Measurements from ENCODE around the gene UBASH3B.

The UBASH3B gene

GRCh38 chr11:122737951-122738693, 82.6 kb downstream of the UBASH3B start:
- TF ChIP-seq TAF1 (IDR thresholded peaks at IDR 0.05; ENCODE audit: low read depth) (no peak), REST (IDR thresholded peaks at IDR 0.05; ENCODE audit: low read depth) (no peak), EP300 (IDR thresholded peaks at IDR 0.05; ENCODE audit: borderline replicate concordance) (no peak), YY1 (IDR thresholded peaks at IDR 0.05; ENCODE audit: low read depth) (no peak), EGR1 (IDR thresholded peaks at IDR 0.05) (no peak), FOXM1 (IDR thresholded peaks at IDR 0.05; ENCODE audit: borderline replicate concordance, low read depth) (no peak)

- TF ChIP-seq EGR1 (IDR thresholded peaks at IDR 0.05), result no peak
- no peak for TF ChIP-seq TAF1 (IDR thresholded peaks at IDR 0.05; ENCODE audit: low read depth)
- TF ChIP-seq EP300 (IDR thresholded peaks at IDR 0.05; ENCODE audit: borderline replicate concordance), result no peak
- TF ChIP-seq REST (IDR thresholded peaks at IDR 0.05; ENCODE audit: low read depth), result no peak
- no peak for TF ChIP-seq YY1 (IDR thresholded peaks at IDR 0.05; ENCODE audit: low read depth)
- TF ChIP-seq CEBPB (IDR thresholded peaks at IDR 0.05), result no peak
- TF ChIP-seq RAD21 (IDR thresholded peaks at IDR 0.05; ENCODE audit: low read depth), result no peak
- no peak for TF ChIP-seq NFIC (IDR thresholded peaks at IDR 0.05)
- TF ChIP-seq ZBTB7A (IDR thresholded peaks at IDR 0.05; ENCODE audit: low read depth), result no peak
- TF ChIP-seq TCF12 (IDR thresholded peaks at IDR 0.05; ENCODE audit: low read depth), result no peak
- TF ChIP-seq TEAD4 (IDR thresholded peaks at IDR 0.05), result no peak
- TF ChIP-seq FOXM1 (IDR thresholded peaks at IDR 0.05; ENCODE audit: borderline replicate concordance, low read depth), result no peak
- TF ChIP-seq, protein P1, sequence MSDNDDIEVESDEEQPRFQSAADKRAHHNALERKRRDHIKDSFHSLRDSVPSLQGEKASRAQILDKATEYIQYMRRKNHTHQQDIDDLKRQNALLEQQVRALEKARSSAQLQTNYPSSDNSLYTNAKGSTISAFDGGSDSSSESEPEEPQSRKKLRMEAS (IDR thresholded peaks at IDR 0.05), result no peak
- TF ChIP-seq USF1 (IDR thresholded peaks at IDR 0.05), result no peak
- no peak for TF ChIP-seq CREB1 (IDR thresholded peaks at IDR 0.05; ENCODE audit: low read depth)
These were observed 86.2 kb downstream of the UBASH3B start for GRCh38 chr11:122741613-122742300.

DNA sequence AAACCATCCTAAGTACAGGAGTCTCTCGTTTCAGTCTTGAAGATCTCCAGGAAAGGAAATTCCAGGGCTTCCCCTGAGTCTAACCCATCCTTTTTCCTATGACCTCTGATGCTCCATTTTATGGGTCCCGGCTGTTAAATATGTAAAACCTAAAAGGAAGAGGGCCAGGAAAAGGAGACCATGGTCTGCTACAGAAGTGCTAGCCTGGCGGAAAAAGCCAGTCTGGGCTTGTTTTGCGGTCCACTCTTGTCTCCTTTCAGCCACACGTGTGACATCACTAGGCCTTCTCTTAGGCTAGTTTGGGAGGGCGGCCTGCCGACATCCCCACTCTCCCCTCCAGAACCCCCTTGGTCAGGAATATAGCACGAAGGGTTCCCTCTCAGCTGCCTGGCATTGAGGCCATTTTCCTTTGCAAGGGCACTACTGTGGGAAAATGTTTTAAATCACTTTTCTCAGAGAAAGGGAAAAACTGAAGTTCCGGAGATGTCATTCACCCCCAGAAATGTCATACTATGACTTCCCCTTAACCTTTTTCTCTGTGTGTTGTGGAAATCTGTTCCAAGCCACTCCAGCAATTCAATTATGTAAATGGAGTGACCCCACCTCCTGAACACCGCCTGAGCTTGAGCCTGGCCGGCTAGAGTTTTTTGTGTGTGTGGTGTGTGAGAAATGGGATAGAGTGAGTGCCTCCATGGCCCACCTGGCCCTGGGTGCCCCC, 86.9 kb downstream of the UBASH3B start:
- TF ChIP-seq TEAD4 (IDR thresholded peaks at IDR 0.05) (no peak), TCF12 (IDR thresholded peaks at IDR 0.05; ENCODE audit: low read depth) (no peak), CREB1 (IDR thresholded peaks at IDR 0.05; ENCODE audit: low read depth) (no peak), YY1 (IDR thresholded peaks at IDR 0.05; ENCODE audit: low read depth) (no peak), EGR1 (IDR thresholded peaks at IDR 0.05) (no peak), NFIC (IDR thresholded peaks at IDR 0.05) (no peak), TAF1 (IDR thresholded peaks at IDR 0.05; ENCODE audit: low read depth) (no peak), CEBPB (IDR thresholded peaks at IDR 0.05) (no peak), EP300 (IDR thresholded peaks at IDR 0.05; ENCODE audit: borderline replicate concordance) (no peak), ZBTB7A (IDR thresholded peaks at IDR 0.05; ENCODE audit: low read depth) (no peak), FOXM1 (IDR thresholded peaks at IDR 0.05; ENCODE audit: borderline replicate concordance, low read depth) (no peak), REST (IDR thresholded peaks at IDR 0.05; ENCODE audit: low read depth) (no peak), USF1 (IDR thresholded peaks at IDR 0.05) (no peak)
- TF ChIP-seq, protein P1 (IDR thresholded peaks at IDR 0.05), result no peak
